Neural crest cell (in vitro differentiated cells): Measurements from ENCODE around the gene GUCY1B1. TPM values are rescaled to one million over a fixed set of nuclear protein-coding genes. Genes with fewer than 3 reads are reported as not detected.

ENCODE experiments used
- DNase-seq: peaks from one replicate; pipeline ENCODE4 v3.0.0; 2021; ENCODE audit warnings: low read depth, mixed read lengths, low spot score
- H3K27ac Mint-ChIP-seq: one replicate; pipeline ENCODE4 v1.8.0; 2021; ENCODE audit warnings: mild to moderate bottlenecking, mixed read lengths; ENCODE audit not compliant: unreplicated experiment
- H3K27me3 Mint-ChIP-seq: 2 replicates; pipeline ENCODE4 v1.8.0; 2021; ENCODE audit warnings: low read depth, mild to moderate bottlenecking, mixed read lengths
- H3K36me3 Mint-ChIP-seq: 2 replicates; pipeline ENCODE4 v1.8.0; 2021; ENCODE audit warnings: low read depth, mild to moderate bottlenecking, mixed read lengths
- H3K4me1 Mint-ChIP-seq: 2 replicates; pipeline ENCODE4 v1.8.0; 2021; ENCODE audit warnings: mixed read lengths
- H3K4me3 Mint-ChIP-seq: one replicate; pipeline ENCODE4 v1.8.0; 2021; ENCODE audit warnings: mild to moderate bottlenecking, mixed read lengths
- H3K9me3 Mint-ChIP-seq: 2 replicates; pipeline ENCODE4 v1.8.0; 2021; ENCODE audit warnings: mixed read lengths
- CTCF ChIP-seq: fragments of 200-600 bp; sonication (generic); conservative IDR thresholded peaks from 2 replicates; pipeline ENCODE4 v1.5.0; 2021; ENCODE audit warnings: antibody characterized with exemption, mild to moderate bottlenecking
- long read RNA-seq: library from polyadenylated mRNA; unstranded; transcript quantifications from one replicate; pipeline ENCODE4 v2.0.0, GENCODE V29; 2020
- total RNA-seq: library from RNA; stranded (reverse); gene quantifications from 2 replicates; pipeline ENCODE4 v1.2.1, GENCODE V29; 2021

The GUCY1B1 gene
- 6.1 and 6.7 TPM in 2 replicates for total RNA-seq
- long read RNA-seq, transcript GUCY1B1-201 (14 exons, 3,124 nt) = major isoform, 5 of 17 reads
- long read RNA-seq, partial matches to known transcripts = 8 of 17 reads
- long read RNA-seq, other reads (novel, unspliced or antisense) = 3 of 17 reads

- Mint-ChIP-seq H3K4me3 (peak within 1 kb of the TSS; percentile 82), H3K4me1 (peaks cover 11% of the 10 kb centered on the region), H3K36me3 (no peaks in the 10 kb centered on the region), H3K27ac (no peak within 1 kb of the TSS), H3K9me3 (no peaks in the 10 kb centered on the region), H3K27me3 (peaks cover 5% of the 10 kb centered on the region)
- TF ChIP-seq CTCF = peak; percentile 49
- DNase-seq = peak; percentile 76
Measured at GRCh38 chr4:155758481-155759371, at the start of gene GUCY1B1. TSS of gene GUCY1B1 (plus strand) at chr4:155759021. CDS start at chr4:155759141, 120 bp downstream.

- TF ChIP-seq CTCF = no peak
- no peak overlapping the region for H3K4me3 Mint-ChIP-seq
- H3K4me1 Mint-ChIP-seq = peaks cover 8% of the 10 kb centered on the region
- no peaks in the 10 kb centered on the region for H3K9me3 Mint-ChIP-seq
- no peaks in the 10 kb centered on the region for H3K36me3 Mint-ChIP-seq
- H3K27me3 Mint-ChIP-seq = no peaks in the 10 kb centered on the region
- no peak overlapping the region for H3K27ac Mint-ChIP-seq
- no peak for DNase-seq
Measured at GRCh38 chr4:155709918-155710317, 48.9 kb upstream of the GUCY1B1 start.

- Mint-ChIP-seq H3K9me3 (no peaks in the 10 kb centered on the region), H3K27ac (no peak overlapping the region), H3K4me3 (no peak overlapping the region), H3K4me1 (no peaks in the 10 kb centered on the region), H3K27me3 (peaks cover 3% of the 10 kb centered on the region), H3K36me3 (no peaks in the 10 kb centered on the region)
- no peak for TF ChIP-seq CTCF
- DNase-seq = no peak
Measured at GRCh38 chr4:155711556-155711955, 47.3 kb upstream of the GUCY1B1 start.

- Mint-ChIP-seq H3K4me3 (no peak overlapping the region), H3K27me3 (peaks cover 3% of the 10 kb centered on the region), H3K9me3 (no peaks in the 10 kb centered on the region), H3K36me3 (no peaks in the 10 kb centered on the region), H3K27ac (no peak overlapping the region), H3K4me1 (no peaks in the 10 kb centered on the region)
- no peak for DNase-seq
- TF ChIP-seq CTCF = no peak
Measured at GRCh38 chr4:155712846-155713245, 46.0 kb upstream of the GUCY1B1 start.

GRCh38 chr4:155713911-155714310 is 44.9 kb upstream of the GUCY1B1 start:
- Mint-ChIP-seq H3K4me3 (no peak overlapping the region), H3K9me3 (no peaks in the 10 kb centered on the region), H3K4me1 (no peaks in the 10 kb centered on the region), H3K27me3 (peaks cover 3% of the 10 kb centered on the region), H3K27ac (no peak overlapping the region), H3K36me3 (no peaks in the 10 kb centered on the region)
- no peak for DNase-seq
- TF ChIP-seq CTCF = no peak
